A549 (cell line): Measurements from ENCODE around the gene OXSM.

Source experiments
- CTCF ChIP-seq: fragments of >200 bp; sonication (Bioruptor Twin); formaldehyde crosslinking; IDR thresholded peaks from 3 replicates; pipeline ENCODE4 v1.5.1; 2016
- EP300 ChIP-seq, 2 experiments: fragments of >200 bp; sonication (Bioruptor Twin); formaldehyde crosslinking; IDR thresholded peaks; 2 replicates in 1 of 2; 3 replicates in 1 of 2; pipeline ENCODE4 v1.6.1; 2016 to 2017
- ESRRA ChIP-seq: fragments of 150-350 bp; IDR thresholded peaks from 2 replicates; pipeline ENCODE4 v1.6.1; 2014; ENCODE audit warnings: mild to moderate bottlenecking, low read length, borderline replicate concordance
- HOXA7 ChIP-seq: fragments of 250-450 bp; sonication (Bioruptor Pico); IDR thresholded peaks from 2 replicates; pipeline ENCODE4 v1.5.0; 2020; ENCODE audit warnings: mild to moderate bottlenecking, moderate library complexity
- JUN ChIP-seq, 2 experiments: fragments of >200 bp; sonication (Bioruptor Twin); formaldehyde crosslinking; IDR thresholded peaks; 2 replicates in 1 of 2; 3 replicates in 1 of 2; pipeline ENCODE4 v1.6.1; 2016 to 2017
- NFE2L2 ChIP-seq: fragments of 150-350 bp; conservative IDR thresholded peaks from 2 replicates; pipeline ENCODE4 v1.6.1; 2014; ENCODE audit warnings: low read length
- POLR2A ChIP-seq: IDR thresholded peaks from 2 replicates; pipeline ENCODE4 v1.6.1; 2012; ENCODE audit warnings: mild to moderate bottlenecking, low read length
- REST ChIP-seq: fragments of 200-600 bp; sonication (generic); IDR thresholded peaks from 2 replicates; pipeline ENCODE4 v1.6.1; 2016; ENCODE audit warnings: antibody characterized with exemption, mild to moderate bottlenecking, moderate library complexity
- RFX5 ChIP-seq: fragments of 450-650 bp; IDR thresholded peaks from 2 replicates; pipeline ENCODE4 v1.7.1; 2014; ENCODE audit warnings: antibody characterized with exemption, mild to moderate bottlenecking, moderate library complexity
- ZC3H11A ChIP-seq: fragments of 450-650 bp; IDR thresholded peaks from 2 replicates; pipeline ENCODE4 v1.6.1; 2014; ENCODE audit warnings: antibody characterized with exemption, mild to moderate bottlenecking
- ZFP36 ChIP-seq: fragments of 450-650 bp; IDR thresholded peaks from 2 replicates; pipeline ENCODE4 v1.6.1; 2014; ENCODE audit warnings: borderline replicate concordance; ENCODE audit not compliant: partially characterized antibody

- TF ChIP-seq CTCF (no peak), ZFP36 (no peak), HOXA7 (no peak), ESRRA (no peak), POLR2A (no peak), EP300 (IDR thresholded peaks at IDR 0.05) (no peak), JUN (IDR thresholded peaks at IDR 0.05) (no peak), RFX5 (no peak), NFE2L2 (no peak), REST (no peak), ZC3H11A (no peak)
Observed at GRCh38 chr3:25744470-25744869, 45.4 kb upstream of the OXSM start.
